Activated naive CD4-positive, alpha-beta T cell treated with anti-CD3 and anti-CD28 coated beads for 36 hours (primary cell): ENCODE measurements around the gene PYGL. TPM values are rescaled to one million over a fixed set of nuclear protein-coding genes. Genes with fewer than 3 reads are reported as not detected.
"Not testable (repeated sequence)": the region's sequence is repeated elsewhere in the genome, so short reads cannot be mapped to it uniquely, and the experiment has no call there.

Source experiments
- CTCF ChIA-PET: fragments of 350-600 bp; sonication (Branson Sonifier 250); formaldehyde crosslinking; loops from one replicate; lab custom pipeline; 2021; ENCODE audit warnings: antibody characterized with exemption; lab: Charles Lee
- DNase-seq: peaks from one replicate; pipeline ENCODE4 v3.0.0-alpha.2; 2020
- H3K27ac Mint-ChIP-seq: one replicate; pipeline ENCODE4 v1.8.0; 2021; ENCODE audit warnings: mild to moderate bottlenecking, mixed read lengths
- H3K27me3 Mint-ChIP-seq: one replicate; pipeline ENCODE4 v1.8.0; 2021; ENCODE audit warnings: low read depth, mixed read lengths
- H3K36me3 Mint-ChIP-seq: one replicate; pipeline ENCODE4 v1.8.0; 2021; ENCODE audit warnings: low read depth, mixed read lengths
- H3K4me1 Mint-ChIP-seq: one replicate; pipeline ENCODE4 v1.8.0; 2021; ENCODE audit warnings: low read depth, mixed read lengths
- H3K4me3 Mint-ChIP-seq: one replicate; pipeline ENCODE4 v1.8.0; 2021; ENCODE audit warnings: mild to moderate bottlenecking, moderate library complexity, mixed read lengths
- H3K9me3 Mint-ChIP-seq: one replicate; pipeline ENCODE4 v1.8.0; 2021; ENCODE audit warnings: mixed read lengths
- intact Hi-C: fragments of 100-400 bp; cut with micrococcal nuclease; formaldehyde crosslinking; loops from one replicate; pipeline ENCODE4 v1.15.1; 2023
- total RNA-seq, 2 experiments: library from RNA; stranded (reverse); gene quantifications; one replicate each; pipeline ENCODE4 v1.2.3, GENCODE V29; 2021

Gene PYGL
- total RNA-seq, 2 experiments from 2014 or later, result 0.37 to 0.38 TPM

- H3K27ac Mint-ChIP-seq, result no peak overlapping the region
- no peaks in the 10 kb centered on the region for H3K9me3 Mint-ChIP-seq
- peaks cover 4% of the 10 kb centered on the region for H3K27me3 Mint-ChIP-seq
- DNase-seq, result no peak
- H3K4me3 Mint-ChIP-seq, result no peak overlapping the region
- H3K36me3 Mint-ChIP-seq, result no peaks in the 10 kb centered on the region
- CTCF ChIA-PET, result interaction anchor here (0.6 kb wide), 1 partner anchor 1345 kb away, joined by 3 read pairs; no protein-coding TSS in a partner anchor
- intact Hi-C loops, result no loop called here
- H3K4me1 Mint-ChIP-seq, result no peaks in the 10 kb centered on the region
Measured at GRCh38 chr14:50910495-50911420, 33.5 kb downstream of the PYGL start.

- Mint-ChIP-seq H3K9me3 (no peaks in the 10 kb centered on the region), H3K27ac (no peak overlapping the region), H3K4me3 (no peak overlapping the region), H3K36me3 (no peaks in the 10 kb centered on the region), H3K4me1 (no peaks in the 10 kb centered on the region), H3K27me3 (peaks cover 1% of the 10 kb centered on the region)
- CTCF ChIA-PET, result interaction anchor here (0.6 kb wide), 1 partner anchor 87 kb away, joined by 6 read pairs; no protein-coding TSS in a partner anchor
- intact Hi-C loops, result no loop called here
- no peak for DNase-seq
Measured at GRCh38 chr14:50906326-50907065, 37.8 kb downstream of the PYGL start.

GRCh38 chr14:50904719-50905118, 39.6 kb downstream of the PYGL start:
- Mint-ChIP-seq H3K4me1 (no peaks in the 10 kb centered on the region), H3K27ac (no peak overlapping the region), H3K9me3 (no peaks in the 10 kb centered on the region), H3K36me3 (no peaks in the 10 kb centered on the region), H3K4me3 (no peak overlapping the region), H3K27me3 (no peaks in the 10 kb centered on the region)
- DNase-seq, result no peak
- intact Hi-C loops, result no loop called here
- CTCF ChIA-PET, result interaction anchor here (0.8 kb wide), 1 partner anchor 9 kb away, joined by 3 read pairs; no protein-coding TSS in a partner anchor

GRCh38 chr14:50901361-50901760, 42.9 kb downstream of the PYGL start:
- CTCF ChIA-PET, result no interaction called here
- intact Hi-C loops, result no loop called here
- Mint-ChIP-seq H3K27me3 (no peaks in the 10 kb centered on the region), H3K27ac (no peak overlapping the region), H3K9me3 (no peaks in the 10 kb centered on the region), H3K4me1 (no peaks in the 10 kb centered on the region), H3K36me3 (no peaks in the 10 kb centered on the region), H3K4me3 (no peak overlapping the region)
- DNase-seq, result no peak

GRCh38 chr14:50897658-50898175, 46.6 kb downstream of the PYGL start:
- H3K9me3 Mint-ChIP-seq, result no peaks in the 10 kb centered on the region
- H3K27me3 Mint-ChIP-seq, result no peaks in the 10 kb centered on the region
- no peak overlapping the region for H3K27ac Mint-ChIP-seq
- H3K4me3 Mint-ChIP-seq, result no peak overlapping the region
- no peaks in the 10 kb centered on the region for H3K4me1 Mint-ChIP-seq
- intact Hi-C loops, result no loop called here
- DNase-seq, result no peak
- H3K36me3 Mint-ChIP-seq, result no peaks in the 10 kb centered on the region
- CTCF ChIA-PET, result no interaction called here

GRCh38 chr14:50897005-50897404, 47.3 kb downstream of the PYGL start:
- H3K27ac Mint-ChIP-seq, result not testable (repeated sequence)

GRCh38 chr14:50896421-50896820, 47.9 kb downstream of the PYGL start:
- H3K4me1 Mint-ChIP-seq, H3K9me3 Mint-ChIP-seq, CTCF ChIA-PET, H3K36me3 Mint-ChIP-seq, DNase-seq, H3K4me3 Mint-ChIP-seq, H3K27me3 Mint-ChIP-seq, H3K27ac Mint-ChIP-seq, intact Hi-C loops: not testable (repeated sequence)

More at GRCh38 chr14:50897005-50897404, 47.3 kb downstream of the PYGL start:
- H3K27me3 Mint-ChIP-seq, H3K4me3 Mint-ChIP-seq, H3K4me1 Mint-ChIP-seq, H3K36me3 Mint-ChIP-seq, intact Hi-C loops, CTCF ChIA-PET, H3K9me3 Mint-ChIP-seq, DNase-seq: not testable (repeated sequence)

GRCh38 chr14:50892255-50892654, 52.0 kb downstream of the PYGL start:
- intact Hi-C loops, result no loop called here
- Mint-ChIP-seq H3K4me3 (no peak overlapping the region), H3K27me3 (no peaks in the 10 kb centered on the region), H3K9me3 (no peaks in the 10 kb centered on the region), H3K27ac (no peak overlapping the region), H3K36me3 (no peaks in the 10 kb centered on the region), H3K4me1 (no peaks in the 10 kb centered on the region)
- CTCF ChIA-PET, result no interaction called here
- DNase-seq, result no peak

- intact Hi-C loops, result no loop called here
- H3K4me3 Mint-ChIP-seq, result no peak overlapping the region
- H3K9me3 Mint-ChIP-seq, result no peaks in the 10 kb centered on the region
- no peaks in the 10 kb centered on the region for H3K4me1 Mint-ChIP-seq
- CTCF ChIA-PET, result no interaction called here
- peaks cover 13% of the 10 kb centered on the region for H3K27me3 Mint-ChIP-seq
- H3K27ac Mint-ChIP-seq, result no peak overlapping the region
- no peaks in the 10 kb centered on the region for H3K36me3 Mint-ChIP-seq
- DNase-seq, result no peak
Measured at GRCh38 chr14:50887476-50887875, 56.8 kb downstream of the PYGL start.

GRCh38 chr14:50883827-50884197, 60.5 kb downstream of the PYGL start:
- Mint-ChIP-seq H3K27me3 (peaks cover 20% of the 10 kb centered on the region), H3K36me3 (no peaks in the 10 kb centered on the region), H3K4me3 (no peak overlapping the region), H3K9me3 (no peaks in the 10 kb centered on the region), H3K4me1 (no peaks in the 10 kb centered on the region), H3K27ac (no peak overlapping the region)
- CTCF ChIA-PET, result no interaction called here
- no peak for DNase-seq
- intact Hi-C loops, result no loop called here

GRCh38 chr14:50882932-50883826, 61.1 kb downstream of the PYGL start:
- CTCF ChIA-PET, result no interaction called here
- intact Hi-C loops, result no loop called here
- H3K27me3 Mint-ChIP-seq, result peaks cover 20% of the 10 kb centered on the region
- H3K4me1 Mint-ChIP-seq, result no peaks in the 10 kb centered on the region
- no peak overlapping the region for H3K27ac Mint-ChIP-seq
- DNase-seq, result no peak
- H3K36me3 Mint-ChIP-seq, result no peaks in the 10 kb centered on the region
- H3K4me3 Mint-ChIP-seq, result no peak overlapping the region
- no peaks in the 10 kb centered on the region for H3K9me3 Mint-ChIP-seq
